H9 (cell line): ENCODE data around the gene VSTM4. TPM values are rescaled to one million over a fixed set of nuclear protein-coding genes. Genes with fewer than 3 reads are reported as not detected.

Experiments used
- DNase-seq: peaks from one replicate; pipeline ENCODE4 v3.0.0-alpha.2; 2017
- H2AFZ ChIP-seq: one replicate; pipeline ENCODE4 v1.6.1; 2013; ENCODE audit warnings: mild to moderate bottlenecking, low read length, control low read depth, moderate library complexity
- H2AK5ac ChIP-seq: 2 replicates; pipeline ENCODE4 v1.6.1; 2013; ENCODE audit warnings: low read length, control low read depth, mixed read lengths; ENCODE audit not compliant: insufficient read length
- H2BK120ac ChIP-seq: one replicate; pipeline ENCODE4 v1.6.1; 2013; ENCODE audit warnings: low read depth, mild to moderate bottlenecking, low read length, control low read depth, inconsistent platforms; ENCODE audit not compliant: poor library complexity, severe bottlenecking
- H2BK12ac ChIP-seq: 2 replicates; pipeline ENCODE4 v1.6.1; 2013; ENCODE audit warnings: low read length, control low read depth, mixed read lengths, low read depth; ENCODE audit not compliant: insufficient read length
- H2BK15ac ChIP-seq: 2 replicates; pipeline ENCODE4 v1.6.1; 2013; ENCODE audit warnings: low read depth, low read length, control low read depth
- H2BK20ac ChIP-seq: one replicate; pipeline ENCODE4 v1.6.1; 2013; ENCODE audit warnings: low read depth, mild to moderate bottlenecking, low read length, control low read depth, inconsistent platforms; ENCODE audit not compliant: poor library complexity, severe bottlenecking
- H2BK5ac ChIP-seq: 2 replicates; pipeline ENCODE4 v1.6.1; 2013; ENCODE audit warnings: low read length, control low read depth, mixed read lengths; ENCODE audit not compliant: insufficient read length
- H3K14ac ChIP-seq: 2 replicates; pipeline ENCODE4 v1.6.1; 2013; ENCODE audit warnings: low read length, control low read depth; ENCODE audit not compliant: insufficient read depth
- H3K18ac ChIP-seq: 2 replicates; pipeline ENCODE4 v1.6.1; 2013; ENCODE audit warnings: low read depth, mild to moderate bottlenecking, mixed read lengths, low read length, control low read depth; ENCODE audit not compliant: insufficient read length
- H3K23ac ChIP-seq: 2 replicates; pipeline ENCODE4 v1.6.1; 2013; ENCODE audit warnings: low read length, control low read depth, mixed read lengths, low read depth; ENCODE audit not compliant: insufficient read length
- H3K23me2 ChIP-seq: 2 replicates; pipeline ENCODE4 v1.6.1; 2013; ENCODE audit warnings: low read depth, mild to moderate bottlenecking, mixed read lengths, low read length, control low read depth; ENCODE audit not compliant: insufficient read length, poor library complexity, severe bottlenecking
- H3K27ac ChIP-seq: 2 replicates; pipeline ENCODE4 v1.5.1; 2013; ENCODE audit warnings: low read length, control low read depth, mixed read lengths, low read depth; ENCODE audit not compliant: insufficient read length
- H3K27me3 ChIP-seq: 2 replicates; pipeline ENCODE4 v1.6.1; 2013; ENCODE audit warnings: low read length, control low read depth, inconsistent platforms; ENCODE audit not compliant: insufficient read depth
- H3K4ac ChIP-seq: 2 replicates; pipeline ENCODE4 v1.6.1; 2013; ENCODE audit warnings: low read depth, mild to moderate bottlenecking, control low read depth, inconsistent platforms, low read length, moderate library complexity
- H3K4me1 ChIP-seq: 2 replicates; pipeline ENCODE4 v1.6.1; 2013; ENCODE audit warnings: low read length, control low read depth, inconsistent platforms; ENCODE audit not compliant: insufficient read depth
- H3K4me2 ChIP-seq: 2 replicates; pipeline ENCODE4 v1.6.1; 2013; ENCODE audit warnings: low read length, control low read depth, mixed read lengths; ENCODE audit not compliant: insufficient read length, insufficient read depth
- H3K56ac ChIP-seq: 2 replicates; pipeline ENCODE4 v1.6.1; 2013; ENCODE audit warnings: low read depth, mild to moderate bottlenecking, mixed read lengths, low read length, control low read depth; ENCODE audit not compliant: insufficient read length
- H3K79me1 ChIP-seq: 2 replicates; pipeline ENCODE4 v1.6.1; 2013; ENCODE audit warnings: low read depth, mild to moderate bottlenecking, moderate library complexity, low read length, control low read depth, inconsistent platforms; ENCODE audit not compliant: insufficient read depth, poor library complexity, severe bottlenecking
- H3K79me2 ChIP-seq: 2 replicates; pipeline ENCODE4 v1.6.1; 2013; ENCODE audit warnings: low read length, control low read depth, inconsistent platforms; ENCODE audit not compliant: insufficient read depth
- H3K9ac ChIP-seq: 2 replicates; pipeline ENCODE4 v1.6.1; 2013; ENCODE audit warnings: low read length, control low read depth, mixed read lengths; ENCODE audit not compliant: insufficient read length; ENCODE audit errors: extremely low read depth
- H3K9me3 ChIP-seq: one replicate; pipeline ENCODE4 v1.6.1; 2013; ENCODE audit warnings: low read depth, low read length, inconsistent platforms; ENCODE audit not compliant: control insufficient read depth
- H3T11ph ChIP-seq: one replicate; pipeline ENCODE4 v1.6.1; 2013; ENCODE audit warnings: mild to moderate bottlenecking, low read length, control low read depth, inconsistent platforms
- H4K20me1 ChIP-seq: one replicate; pipeline ENCODE4 v1.6.1; 2013; ENCODE audit not compliant: control insufficient read depth, insufficient read length, insufficient read depth
- H4K5ac ChIP-seq: 2 replicates; pipeline ENCODE4 v1.6.1; 2013; ENCODE audit warnings: low read depth, mild to moderate bottlenecking, mixed read lengths, low read length, control low read depth; ENCODE audit not compliant: insufficient read length
- H4K8ac ChIP-seq: replicated peaks from 2 replicates; pipeline ENCODE4 v1.6.1; 2013; ENCODE audit warnings: low read length, control low read depth, mixed read lengths, low read depth; ENCODE audit not compliant: insufficient read length
- H4K91ac ChIP-seq: 2 replicates; pipeline ENCODE4 v1.6.1; 2013; ENCODE audit warnings: low read depth, mild to moderate bottlenecking, moderate library complexity, mixed read lengths, low read length, control low read depth; ENCODE audit not compliant: insufficient read length
- H3K27ac Mint-ChIP-seq, 3 experiments: 2 replicates in 2 of 3; 3 replicates in 1 of 3; pipeline ENCODE4 v1.8.0; 2020 to 2021; ENCODE audit warnings: mixed read lengths in 3 of 3, mild to moderate bottlenecking in 1 of 3, moderate library complexity in 1 of 3
- H3K27me3 Mint-ChIP-seq: 2 replicates; pipeline ENCODE4 v1.8.0; 2021; ENCODE audit warnings: low read depth, mild to moderate bottlenecking, moderate library complexity, mixed read lengths
- H3K36me3 Mint-ChIP-seq, 3 experiments: 2 replicates in 2 of 3; 3 replicates in 1 of 3; pipeline ENCODE4 v1.8.0; 2020 to 2021; ENCODE audit warnings: low read depth in 3 of 3, mixed read lengths in 3 of 3; ENCODE audit not compliant: insufficient read depth in 1 of 3
- H3K4me1 Mint-ChIP-seq, 2 experiments: 2 replicates each; pipeline ENCODE4 v1.8.0; 2020; ENCODE audit warnings: mixed read lengths in 2 of 2
- H3K4me3 Mint-ChIP-seq, 2 experiments: 2 replicates in 1 of 2; 3 replicates in 1 of 2; pipeline ENCODE4 v1.8.0; 2020 to 2021; ENCODE audit warnings: mild to moderate bottlenecking in 2 of 2, mixed read lengths in 2 of 2, moderate library complexity in 1 of 2
- H3K9me3 Mint-ChIP-seq, 2 experiments: 2 replicates in 1 of 2; 3 replicates in 1 of 2; pipeline ENCODE4 v1.8.0; 2020; ENCODE audit warnings: mild to moderate bottlenecking in 2 of 2, mixed read lengths in 2 of 2, moderate library complexity in 1 of 2
- CTCF ChIP-seq: fragments of 200-600 bp; sonication (generic); conservative IDR thresholded peaks from 3 replicates; pipeline ENCODE4 v1.8.0; 2021; ENCODE audit warnings: antibody characterized with exemption, mild to moderate bottlenecking
- WGBS: extraction: QIAGEN DNeasy Blood & Tissue Kit; methylation state at CpG from one replicate; pipeline ENCODE4 v1.1.7; 2013; ENCODE audit warnings: missing lambda C conversion rate, low lambda C conversion rate, mixed read lengths; ENCODE audit not compliant: insufficient read length; ENCODE audit errors: extremely low coverage; 5-methylcytosine and 5-hydroxymethylcytosine counted together
- long read RNA-seq: library from polyadenylated mRNA; unstranded; transcript quantifications from one replicate; pipeline ENCODE4 v2.0.0, GENCODE V29; 2020
- total RNA-seq: library from RNA; stranded (reverse); gene quantifications from 2 replicates; pipeline ENCODE4 v1.2.1, GENCODE V29; 2021

The VSTM4 gene
- total RNA-seq: 0.35 and 0.44 TPM in 2 replicates
- long read RNA-seq: 0 reads

- no peak for TF ChIP-seq CTCF
- H2BK5ac ChIP-seq: no peak within 1 kb of the TSS
- no peak within 1 kb of the TSS for H3K27ac ChIP-seq
- peaks cover 34% of the 10 kb centered on the region for H3K27me3 Mint-ChIP-seq
- peaks cover 5% of the 10 kb centered on the region for H3K23me2 ChIP-seq
- peak within 1 kb of the TSS; percentile 69 to 85 for H3K4me3 Mint-ChIP-seq
- H3K9me3 ChIP-seq: no peaks in the 10 kb centered on the region
- no peaks in the 10 kb centered on the region for H3K4me1 ChIP-seq
- no peak within 1 kb of the TSS for H4K91ac ChIP-seq
- no peak within 1 kb of the TSS for H3K23ac ChIP-seq
- H3K9me3 Mint-ChIP-seq: no peaks in the 10 kb centered on the region
- H2BK12ac ChIP-seq: no peak within 1 kb of the TSS
- no peak within 1 kb of the TSS for H3K4ac ChIP-seq
- H3T11ph ChIP-seq: no peak within 1 kb of the TSS
- no peak within 1 kb of the TSS for H2AFZ ChIP-seq
- H3K4me1 Mint-ChIP-seq: peaks cover 5 to 7% of the 10 kb centered on the region in 2 experiments; a peak in 2 of 4 replicates
- no peaks in the 10 kb centered on the region for H3K36me3 Mint-ChIP-seq
- peak within 1 kb of the TSS; percentile 88 for H3K4me2 ChIP-seq
- H3K14ac ChIP-seq: 0 out of 2 replicates have a peak within 1 kb of the TSS, but pooled peaks have one; percentile 8
- H2AK5ac ChIP-seq: no peak within 1 kb of the TSS
- no peak within 1 kb of the TSS for H3K27ac Mint-ChIP-seq
- no peaks in the 10 kb centered on the region for H3K79me2 ChIP-seq
- H3K56ac ChIP-seq: no peak within 1 kb of the TSS
- no peak within 1 kb of the TSS for H2BK20ac ChIP-seq
- H4K20me1 ChIP-seq: no peaks in the 10 kb centered on the region
- H3K79me1 ChIP-seq: no peaks in the 10 kb centered on the region
- WGBS: no CpG with 5 or more reads among the region's 95 CpGs
- H4K5ac ChIP-seq: no peak within 1 kb of the TSS
- no peak within 1 kb of the TSS for H4K8ac ChIP-seq
- H3K27me3 ChIP-seq: no peaks in the 10 kb centered on the region; the same call in 1 of the 2 replicates
- H3K9ac ChIP-seq: peak within 1 kb of the TSS; percentile 4
- peak; percentile 32 for DNase-seq
- peak within 1 kb of the TSS; percentile 71 for H3K18ac ChIP-seq
- no peak within 1 kb of the TSS for H2BK120ac ChIP-seq
- H2BK15ac ChIP-seq: no peak within 1 kb of the TSS
Measured at GRCh38 chr10:49115015-49115795, at the start of gene VSTM4. VSTM4 (minus strand) TSS chr10:49115522; CDS start chr10:49115485, 37 bp downstream.
